Suprapubic skin (tissue), 4 donors: Measurements from ENCODE around the gene GREM2.

Experiments used
- EP300 ChIP-seq: sonication (generic); formaldehyde crosslinking; IDR thresholded peaks from one replicate; pipeline ENCODE4 v1.6.1; 2017; ENCODE audit warnings: antibody characterized with exemption
- POLR2AphosphoS5 ChIP-seq, 3 donors: sonication (generic); formaldehyde crosslinking; IDR thresholded peaks; one replicate each; pipeline ENCODE4 v1.6.1; 2017; ENCODE audit warnings: antibody characterized with exemption in 3 of 3
- TF ChIP-seq, protein P1 (sequence below), 2 donors: fragments of 200-600 bp in 1 of 2; fragments of 450-650 bp in 1 of 2; sonication (generic) in 1 of 2; IDR thresholded peaks; one replicate each; pipeline ENCODE4 v1.5.1; 2016 to 2019; ENCODE audit warnings: antibody characterized with exemption in 2 of 2, mild to moderate bottlenecking in 1 of 2, moderate library complexity in 1 of 2

DNA sequence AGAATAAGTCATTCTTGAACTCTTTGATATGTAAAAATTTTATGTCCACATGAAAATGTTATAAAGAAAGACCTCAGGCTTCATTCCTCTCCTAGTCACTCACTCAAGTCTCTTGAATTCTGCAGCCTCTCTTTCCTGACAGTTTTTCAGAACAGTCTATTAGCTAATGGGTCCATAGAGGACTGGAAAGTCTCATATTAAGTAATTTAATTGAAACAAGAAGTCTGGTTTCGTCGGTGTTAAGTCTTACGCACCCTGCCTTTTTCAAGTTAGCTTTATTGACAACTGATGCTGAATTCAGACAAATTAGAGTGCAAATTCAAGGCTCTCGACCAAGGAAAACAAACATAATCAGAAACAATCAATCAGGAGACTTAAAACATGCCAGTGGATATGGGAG lies 105.8 kb downstream of the GREM2 start:
- TF ChIP-seq POLR2AphosphoS5 (IDR thresholded peaks at IDR 0.05) (no peak), EP300 (no peak)
- TF ChIP-seq, protein P1, sequence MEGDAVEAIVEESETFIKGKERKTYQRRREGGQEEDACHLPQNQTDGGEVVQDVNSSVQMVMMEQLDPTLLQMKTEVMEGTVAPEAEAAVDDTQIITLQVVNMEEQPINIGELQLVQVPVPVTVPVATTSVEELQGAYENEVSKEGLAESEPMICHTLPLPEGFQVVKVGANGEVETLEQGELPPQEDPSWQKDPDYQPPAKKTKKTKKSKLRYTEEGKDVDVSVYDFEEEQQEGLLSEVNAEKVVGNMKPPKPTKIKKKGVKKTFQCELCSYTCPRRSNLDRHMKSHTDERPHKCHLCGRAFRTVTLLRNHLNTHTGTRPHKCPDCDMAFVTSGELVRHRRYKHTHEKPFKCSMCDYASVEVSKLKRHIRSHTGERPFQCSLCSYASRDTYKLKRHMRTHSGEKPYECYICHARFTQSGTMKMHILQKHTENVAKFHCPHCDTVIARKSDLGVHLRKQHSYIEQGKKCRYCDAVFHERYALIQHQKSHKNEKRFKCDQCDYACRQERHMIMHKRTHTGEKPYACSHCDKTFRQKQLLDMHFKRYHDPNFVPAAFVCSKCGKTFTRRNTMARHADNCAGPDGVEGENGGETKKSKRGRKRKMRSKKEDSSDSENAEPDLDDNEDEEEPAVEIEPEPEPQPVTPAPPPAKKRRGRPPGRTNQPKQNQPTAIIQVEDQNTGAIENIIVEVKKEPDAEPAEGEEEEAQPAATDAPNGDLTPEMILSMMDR (IDR thresholded peaks at IDR 0.05): no peak
